ENCODE measurements around the gene KLF16.
"Not testable (repeated sequence)": the region's sequence is repeated elsewhere in the genome, so short reads cannot be mapped to it uniquely, and the experiment has no call there.

Gene KLF16

DNA sequence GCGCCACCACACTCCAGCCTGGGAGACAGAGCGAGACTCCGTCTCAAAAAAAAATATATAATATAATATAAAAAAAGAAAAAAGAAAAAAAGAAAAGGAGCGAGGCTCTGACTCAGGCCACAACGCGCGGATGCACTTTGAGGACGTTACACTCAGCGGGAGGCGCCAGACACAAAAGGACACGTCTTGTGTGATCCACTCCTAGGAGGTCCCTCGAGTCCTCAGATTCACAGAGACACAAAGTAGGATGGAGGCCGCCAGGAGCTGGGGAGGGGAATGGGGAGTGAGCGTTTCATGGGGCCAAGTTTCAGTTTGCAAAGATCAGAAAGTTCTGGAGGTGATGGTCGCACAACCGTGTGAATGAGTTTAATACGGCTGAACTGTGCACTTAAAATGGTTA lies 30.4 kb upstream of the KLF16 start:
- Mint-ChIP-seq H3K9me3 (no peaks in the 10 kb centered on the region), H3K4me3 (no peak overlapping the region), H3K27me3 (no peaks in the 10 kb centered on the region), H3K4me1 (peaks cover 42% of the 10 kb centered on the region), H3K27ac (peak overlapping the region in 1 of 2 donors; percentile 90)
- ATAC-seq (no peak), DNase-seq (no peak)

- H3K4me3 Mint-ChIP-seq: no peak overlapping the region
- no peak for DNase-seq
- no peak overlapping the region for H3K27ac Mint-ChIP-seq
- H3K9me3 Mint-ChIP-seq: no peaks in the 10 kb centered on the region
- H3K4me1 Mint-ChIP-seq: peaks cover 27% of the 10 kb centered on the region
- ATAC-seq: no peak
- no peaks in the 10 kb centered on the region for H3K27me3 Mint-ChIP-seq
Observed at GRCh38 chr19:1889907-1890306, 26.5 kb upstream of the KLF16 start.

DNA sequence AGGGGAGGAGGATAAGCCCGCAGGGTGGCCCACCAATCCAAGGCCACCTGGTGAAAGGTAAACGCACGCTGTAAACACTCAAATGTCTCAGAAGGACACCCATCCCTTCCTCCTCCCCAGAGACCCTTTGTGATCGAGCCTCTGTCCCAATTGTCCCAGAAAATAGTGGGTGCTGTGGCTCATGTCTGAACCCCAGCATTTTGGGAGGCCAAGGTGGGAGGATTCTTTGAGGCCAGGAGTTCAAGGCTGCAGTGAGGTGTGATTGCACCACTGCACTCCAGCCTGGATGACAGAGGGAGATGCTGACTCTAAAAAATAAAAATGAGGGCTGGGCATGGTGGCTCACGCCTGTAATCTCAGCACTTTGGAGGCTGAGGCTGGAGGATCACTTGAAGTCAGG lies 25.0 kb upstream of the KLF16 start:
- ATAC-seq (no peak), DNase-seq (no peak)
- Mint-ChIP-seq H3K4me1 (peaks cover 26% of the 10 kb centered on the region), H3K27me3 (no peaks in the 10 kb centered on the region), H3K27ac (peak overlapping the region in 1 of 2 donors; percentile 71), H3K4me3 (no peak overlapping the region), H3K9me3 (no peaks in the 10 kb centered on the region)

DNA sequence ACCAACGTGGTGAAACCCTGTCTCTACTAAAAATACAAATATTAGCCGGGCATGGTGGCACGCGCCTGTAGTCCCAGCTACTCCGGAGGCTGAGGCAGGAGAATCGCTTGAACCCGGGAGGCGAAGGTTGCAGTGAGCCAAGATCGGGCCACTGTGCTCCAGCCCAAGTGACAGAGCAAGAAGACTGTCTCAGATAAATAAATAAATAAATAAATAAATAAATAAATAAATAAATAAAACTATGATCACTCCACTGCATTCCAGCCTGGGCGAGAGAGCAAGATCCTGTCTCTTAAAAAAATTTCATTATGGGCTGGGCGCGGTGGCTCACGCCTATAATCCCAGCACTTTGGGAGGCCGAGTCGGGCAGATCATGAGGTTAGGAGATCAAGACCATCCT lies 23.0 kb upstream of the KLF16 start:
- not testable (repeated sequence) for ATAC-seq, H3K9me3 Mint-ChIP-seq, H3K4me3 Mint-ChIP-seq, H3K27ac Mint-ChIP-seq, H3K27me3 Mint-ChIP-seq, DNase-seq
- peaks cover 40% of the 10 kb centered on the region for H3K4me1 Mint-ChIP-seq

- peak within 1 kb of the TSS; percentile 96 to 97 for H3K27ac Mint-ChIP-seq
- H3K4me3 Mint-ChIP-seq: peak within 1 kb of the TSS; percentile 96 to 97
- not testable (repeated sequence) for H3K27me3 Mint-ChIP-seq, H3K9me3 Mint-ChIP-seq
- peaks cover 46% of the 10 kb centered on the region for H3K4me1 Mint-ChIP-seq
- DNase-seq (peak; percentile 91 to 94), ATAC-seq (peak; percentile 80)
Observed at GRCh38 chr19:1885398-1886119, 22.2 kb upstream of the KLF16 start, which contains the start of gene ABHD17A. TSS of gene ABHD17A (minus strand) at chr19:1885496. CDS start at chr19:1881566, 3,930 bp downstream.

- ATAC-seq (peak; percentile 3), DNase-seq (no peak)
- Mint-ChIP-seq H3K27ac (peak overlapping the region; percentile 96 to 97), H3K4me3 (peak overlapping the region; percentile 96 to 97), H3K27me3 (no peaks in the 10 kb centered on the region), H3K4me1 (peaks cover 53% of the 10 kb centered on the region), H3K9me3 (no peaks in the 10 kb centered on the region)
Observed at GRCh38 chr19:1884719-1885334, 21.4 kb upstream of the KLF16 start.

DNA sequence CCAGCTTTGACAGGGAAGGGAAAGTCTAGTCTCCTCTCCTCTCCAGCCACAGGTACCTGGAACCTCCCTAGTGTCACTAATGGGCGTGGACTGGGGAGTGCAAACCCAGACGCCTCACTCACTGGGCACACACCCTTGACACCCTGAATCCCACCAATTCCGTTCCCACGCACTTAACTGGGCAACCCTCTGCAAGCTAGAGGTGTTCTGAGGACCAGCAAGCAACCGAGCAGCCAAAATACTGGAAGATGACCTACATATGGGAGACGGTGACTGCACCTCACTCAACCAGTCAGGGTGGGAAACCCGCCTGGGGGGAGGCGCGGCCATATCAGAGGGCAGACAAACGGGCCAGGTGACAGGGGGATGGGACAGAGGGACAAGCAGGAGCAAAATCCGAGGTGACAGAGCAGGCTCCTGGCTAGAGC lies 20.9 kb upstream of the KLF16 start:
- Mint-ChIP-seq H3K9me3 (no peaks in the 10 kb centered on the region), H3K4me1 (peaks cover 55% of the 10 kb centered on the region), H3K4me3 (peak overlapping the region; percentile 96 to 97), H3K27ac (peak overlapping the region; percentile 96 to 97), H3K27me3 (no peaks in the 10 kb centered on the region)
- ATAC-seq (peak; percentile 8), DNase-seq (peak in 1 of 2 donors; percentile 41)

DNA sequence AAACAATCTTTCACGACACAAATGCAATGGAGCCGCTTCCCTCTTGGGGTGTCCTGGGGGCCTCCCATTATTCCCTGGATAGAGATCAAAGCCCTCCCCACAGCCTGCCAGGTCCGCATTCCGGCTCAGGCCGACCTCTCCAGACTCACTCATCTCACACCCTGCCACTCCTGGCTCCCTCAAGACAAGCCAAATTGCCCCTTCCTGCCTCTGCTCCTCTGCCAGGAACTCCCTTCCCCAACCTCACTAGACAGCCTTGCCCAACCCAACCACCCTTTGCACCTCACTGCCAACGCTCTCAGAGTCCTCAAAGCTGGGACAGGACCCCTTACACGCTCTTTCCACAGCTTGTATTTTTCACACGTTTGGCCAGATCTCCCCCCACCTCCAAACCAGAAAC lies 20.4 kb upstream of the KLF16 start:
- peak overlapping the region; percentile 96 to 97 for H3K4me3 Mint-ChIP-seq
- peak overlapping the region; percentile 96 to 97 for H3K27ac Mint-ChIP-seq
- H3K27me3 Mint-ChIP-seq: no peaks in the 10 kb centered on the region
- DNase-seq (no peak), ATAC-seq (peak; percentile 12)
- no peaks in the 10 kb centered on the region for H3K9me3 Mint-ChIP-seq
- peaks cover 57% of the 10 kb centered on the region for H3K4me1 Mint-ChIP-seq

GRCh38 chr19:1882786-1883692 lies 19.7 kb upstream of the KLF16 start:
- DNase-seq (no peak), ATAC-seq (no peak)
- no peaks in the 10 kb centered on the region for H3K27me3 Mint-ChIP-seq
- peaks cover 60% of the 10 kb centered on the region for H3K4me1 Mint-ChIP-seq
- H3K27ac Mint-ChIP-seq: peak overlapping the region; percentile 96 to 97
- H3K9me3 Mint-ChIP-seq: no peaks in the 10 kb centered on the region
- H3K4me3 Mint-ChIP-seq: peak overlapping the region; percentile 96 to 97

- Mint-ChIP-seq H3K4me3 (peak overlapping the region; percentile 96 to 97), H3K9me3 (no peaks in the 10 kb centered on the region), H3K27ac (peak overlapping the region; percentile 94 to 97), H3K27me3 (no peaks in the 10 kb centered on the region), H3K4me1 (peaks cover 52% of the 10 kb centered on the region)
- DNase-seq (peak; percentile 65 to 85), ATAC-seq (peak; percentile 80)
Observed at GRCh38 chr19:1882089-1882785, 18.9 kb upstream of the KLF16 start.

DNA sequence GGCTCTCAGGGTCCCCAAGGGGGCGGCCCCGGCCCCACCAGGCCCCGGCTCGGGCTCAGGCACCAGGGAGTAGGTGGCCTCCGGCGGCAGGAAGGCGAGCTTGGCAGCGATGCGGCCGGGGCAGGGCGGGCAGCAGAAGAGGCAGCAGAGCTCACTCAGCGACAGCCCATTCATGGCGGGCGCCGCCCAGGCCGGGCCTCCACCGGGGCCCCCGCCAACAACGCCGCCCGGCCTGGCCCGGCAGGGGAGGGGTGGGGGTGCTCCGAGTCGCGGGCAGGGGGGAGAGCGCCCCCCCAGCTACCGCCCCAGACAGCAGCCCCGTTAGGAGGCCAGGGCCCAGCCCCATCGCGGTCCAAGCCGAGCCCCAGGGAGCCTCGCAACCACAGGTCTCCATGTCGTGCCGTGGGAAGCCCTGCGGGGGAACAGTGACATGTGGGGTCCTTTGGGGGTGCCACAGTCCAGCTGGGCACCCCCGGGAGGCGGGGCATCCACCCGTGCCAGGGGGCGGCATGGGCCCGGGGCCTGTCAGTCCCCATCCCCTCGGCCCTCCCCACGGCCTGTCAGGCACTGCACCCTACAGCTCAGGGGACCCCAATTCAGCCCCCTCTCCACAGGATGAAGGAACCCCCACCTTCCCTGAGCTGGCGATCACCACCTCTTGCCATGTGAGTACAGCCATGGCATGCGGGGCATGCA lies 18.2 kb upstream of the KLF16 start:
- not testable (repeated sequence) for H3K9me3 Mint-ChIP-seq, DNase-seq, H3K27me3 Mint-ChIP-seq
- H3K27ac Mint-ChIP-seq: peak overlapping the region; percentile 94 to 97
- peaks cover 50% of the 10 kb centered on the region for H3K4me1 Mint-ChIP-seq
- peak overlapping the region; percentile 96 to 97 for H3K4me3 Mint-ChIP-seq
- peak; percentile 8 for ATAC-seq

- H3K4me3 Mint-ChIP-seq: peak overlapping the region; percentile 30 to 77
Observed at GRCh38 chr19:1880611-1881392, 17.4 kb upstream of the KLF16 start.

GRCh38 chr19:1879982-1880381 lies 16.6 kb upstream of the KLF16 start:
- Mint-ChIP-seq H3K27ac (peak overlapping the region in 1 of 2 donors; percentile 24), H3K4me1 (peaks cover 56% of the 10 kb centered on the region), H3K4me3 (peak overlapping the region in 1 of 2 donors; percentile 46)
- not testable (repeated sequence) for H3K27me3 Mint-ChIP-seq, ATAC-seq, H3K9me3 Mint-ChIP-seq, DNase-seq

More at GRCh38 chr19:1880611-1881392, 17.4 kb upstream of the KLF16 start:
- H3K4me1 Mint-ChIP-seq: peaks cover 55% of the 10 kb centered on the region
- no peak for DNase-seq
- H3K27me3 Mint-ChIP-seq: no peaks in the 10 kb centered on the region
- H3K9me3 Mint-ChIP-seq: no peaks in the 10 kb centered on the region
- ATAC-seq: no peak
- peak overlapping the region in 1 of 2 donors; percentile 59 for H3K27ac Mint-ChIP-seq

DNA sequence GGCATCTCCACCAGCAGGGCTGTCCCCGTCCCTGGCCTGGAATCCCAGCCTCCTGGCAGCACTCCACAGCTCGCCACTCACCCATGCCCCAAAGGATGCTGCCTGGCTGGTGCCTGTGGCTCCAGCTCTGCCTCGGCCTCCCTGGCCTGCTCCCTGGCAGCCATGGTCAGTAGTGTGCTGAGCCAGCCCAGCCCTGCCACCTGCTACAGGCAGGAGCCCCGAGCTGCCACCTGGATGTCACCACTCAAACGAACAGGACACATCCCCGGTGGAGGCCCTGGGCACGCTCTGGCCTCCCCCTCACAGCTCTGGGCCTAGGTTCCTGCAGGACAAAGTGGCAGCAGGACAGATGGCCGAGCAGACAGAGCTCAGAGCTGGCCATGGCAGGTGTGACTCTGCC lies 15.2 kb upstream of the KLF16 start:
- not testable (repeated sequence) for H3K27me3 Mint-ChIP-seq, H3K27ac Mint-ChIP-seq, DNase-seq, H3K9me3 Mint-ChIP-seq, ATAC-seq
- Mint-ChIP-seq H3K4me1 (peaks cover 62% of the 10 kb centered on the region), H3K4me3 (peak overlapping the region in 1 of 2 donors; percentile 57)

Measured in stimulated activated naive CD8-positive, alpha-beta T cell treated with anti-CD3 and anti-CD28 coated beads, Interleukin-15, amount 100 ng/mL, for 72 hours (primary cell).